Activated naive CD4-positive, alpha-beta T cell treated with Interleukin-2 at 50 U/mL for 16 hours (primary cell): ENCODE data around the gene MAPK1.
A peak's percentile ranks its signal among the peaks of the same experiment; 100 is the strongest.

Experiments
- DNase-seq: peaks from one replicate; pipeline ENCODE4 v3.0.0-alpha.2; 2020

Gene MAPK1

DNA sequence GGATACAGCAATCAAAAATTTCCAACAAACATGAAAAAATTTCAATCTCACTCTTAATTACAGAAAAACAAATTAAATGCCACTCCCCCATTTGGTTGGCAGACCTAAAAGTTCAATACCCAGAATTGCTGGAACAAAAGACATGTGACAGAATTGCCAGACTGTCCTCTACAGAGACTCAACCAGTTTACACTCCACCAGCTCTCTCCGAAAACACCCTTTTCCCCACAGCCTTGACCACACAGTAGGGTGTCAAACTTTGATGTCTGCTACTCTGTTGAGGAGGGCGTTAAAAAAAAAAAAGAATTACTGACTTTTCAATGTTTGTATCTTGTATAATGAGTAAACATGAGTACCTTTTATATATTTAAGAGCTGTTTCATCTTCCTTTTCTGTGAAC lies 87.2 kb downstream of the MAPK1 start:
- no peak for DNase-seq

DNA sequence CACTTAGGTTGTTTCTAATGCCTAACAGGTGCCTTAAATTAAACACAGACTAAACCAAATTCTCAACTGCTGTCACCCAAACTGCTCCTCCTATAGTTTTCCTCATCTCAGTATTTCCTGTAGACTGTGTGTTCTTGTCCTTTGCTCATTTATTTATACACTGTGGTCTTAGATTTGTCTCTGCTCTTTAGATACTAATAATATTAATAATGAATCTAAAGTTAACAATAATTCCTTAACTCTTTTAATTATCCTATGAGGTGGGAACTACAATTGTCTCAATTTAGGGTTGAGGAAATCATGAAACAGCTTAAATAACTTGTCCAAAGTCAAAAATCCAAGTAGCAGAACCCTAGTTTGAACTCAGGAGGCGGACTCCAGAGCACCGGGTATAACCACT lies 88.0 kb downstream of the MAPK1 start:
- DNase-seq, result no peak

DNA sequence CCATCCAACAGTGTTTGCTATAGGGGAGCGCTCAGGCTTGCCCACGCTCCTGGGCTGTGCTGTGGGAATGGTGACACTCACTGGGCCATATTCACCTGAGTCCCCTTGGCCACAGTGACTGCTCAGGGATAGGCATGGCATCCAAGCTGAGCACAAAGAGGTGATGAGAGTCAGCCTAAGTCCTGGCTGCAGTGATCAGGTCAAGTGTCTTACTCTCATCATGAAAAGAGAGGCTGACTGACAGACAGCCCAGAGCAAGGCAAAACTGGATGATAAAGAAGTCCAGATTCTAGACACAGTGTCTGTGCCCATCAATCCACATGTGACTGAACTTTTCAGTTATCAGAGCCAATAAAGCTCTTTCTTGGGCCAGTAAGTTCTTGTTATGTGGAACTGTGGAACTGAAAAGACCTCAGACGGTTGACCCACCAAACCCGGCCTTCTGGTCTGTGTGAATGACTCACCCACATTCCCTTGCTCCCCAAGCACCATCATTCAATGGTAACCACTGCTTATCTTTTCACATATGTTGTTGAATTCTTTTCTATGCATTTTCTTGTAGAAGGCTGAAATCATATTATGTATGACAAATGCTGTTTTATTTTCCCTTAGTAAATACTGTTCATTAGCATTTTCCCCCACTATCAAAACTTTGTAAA lies 88.6 kb downstream of the MAPK1 start:
- no peak for DNase-seq

DNA sequence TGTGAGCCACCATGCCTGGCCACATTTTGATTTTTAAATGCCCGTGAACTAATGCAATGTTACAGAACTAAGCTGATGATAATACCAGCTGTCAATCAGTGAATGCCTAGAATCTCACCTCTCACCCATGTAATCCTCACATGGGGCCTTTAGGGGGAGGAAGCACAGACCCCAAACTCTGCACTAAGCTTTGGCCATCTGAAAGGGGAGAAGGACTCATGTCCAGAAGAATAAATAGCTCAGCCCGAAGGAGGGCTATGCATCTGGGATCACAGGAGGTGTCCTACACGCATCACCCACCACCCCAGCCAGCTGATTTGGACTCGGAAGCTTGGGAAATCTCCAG lies 95.8 kb downstream of the MAPK1 start:
- DNase-seq, result no peak

DNA sequence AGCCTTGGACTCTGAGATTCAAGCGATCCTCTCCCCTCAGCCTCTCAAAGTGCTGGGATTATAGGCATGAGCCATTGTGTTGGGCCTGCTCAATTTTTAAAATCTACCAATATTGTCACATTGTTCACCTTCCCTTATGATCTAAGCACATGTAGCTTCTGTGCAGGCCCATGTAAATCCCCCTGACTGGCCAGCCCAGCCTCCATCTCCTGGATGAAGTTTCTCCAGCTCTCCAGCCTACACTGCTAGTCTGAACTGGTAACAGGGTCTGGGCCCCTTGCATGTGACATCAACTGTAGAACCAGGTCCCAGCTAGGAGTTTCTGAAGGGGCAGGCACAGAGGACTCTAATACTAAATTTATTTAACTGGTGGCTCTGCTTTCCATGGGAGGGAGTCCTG lies 99.0 kb downstream of the MAPK1 start:
- DNase-seq, result no peak

DNA sequence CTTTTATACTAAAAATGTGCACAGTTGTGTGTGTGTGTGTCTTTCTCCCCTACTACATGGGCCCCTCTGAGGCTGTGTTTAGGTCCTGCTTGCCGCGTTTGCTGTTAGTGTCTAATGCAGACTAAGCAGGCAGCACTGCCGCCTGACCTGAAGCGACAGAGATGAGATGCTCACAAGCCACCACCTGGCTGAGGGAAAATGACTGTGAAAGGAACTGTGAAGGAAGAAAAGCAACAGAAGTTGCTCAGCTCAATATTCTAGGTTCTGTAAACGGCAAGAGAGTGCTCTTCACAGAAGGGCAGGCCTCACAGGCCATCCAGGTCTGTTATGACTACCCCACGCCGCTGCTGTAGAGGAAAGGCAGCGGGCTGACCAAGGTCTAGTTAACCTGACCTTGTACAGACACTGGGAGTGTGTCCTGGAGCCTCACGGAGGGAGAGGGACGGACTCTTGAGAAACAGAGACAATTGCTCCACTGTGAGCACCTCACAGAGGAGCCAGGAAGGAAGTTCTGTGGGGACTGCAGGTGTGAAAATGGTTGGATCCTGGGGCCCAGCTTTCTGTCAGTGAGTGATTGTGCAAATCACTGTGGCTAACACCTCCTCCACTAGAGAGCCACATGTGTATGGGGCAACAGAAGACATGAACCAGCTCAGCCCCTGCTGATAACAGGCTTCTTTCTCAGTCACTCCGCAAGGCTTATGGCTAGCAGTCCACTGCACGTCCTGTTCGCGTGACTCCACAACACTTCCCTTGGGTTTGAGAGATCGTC lies 100.6 kb downstream of the MAPK1 start:
- peak; percentile 71 for DNase-seq

DNA sequence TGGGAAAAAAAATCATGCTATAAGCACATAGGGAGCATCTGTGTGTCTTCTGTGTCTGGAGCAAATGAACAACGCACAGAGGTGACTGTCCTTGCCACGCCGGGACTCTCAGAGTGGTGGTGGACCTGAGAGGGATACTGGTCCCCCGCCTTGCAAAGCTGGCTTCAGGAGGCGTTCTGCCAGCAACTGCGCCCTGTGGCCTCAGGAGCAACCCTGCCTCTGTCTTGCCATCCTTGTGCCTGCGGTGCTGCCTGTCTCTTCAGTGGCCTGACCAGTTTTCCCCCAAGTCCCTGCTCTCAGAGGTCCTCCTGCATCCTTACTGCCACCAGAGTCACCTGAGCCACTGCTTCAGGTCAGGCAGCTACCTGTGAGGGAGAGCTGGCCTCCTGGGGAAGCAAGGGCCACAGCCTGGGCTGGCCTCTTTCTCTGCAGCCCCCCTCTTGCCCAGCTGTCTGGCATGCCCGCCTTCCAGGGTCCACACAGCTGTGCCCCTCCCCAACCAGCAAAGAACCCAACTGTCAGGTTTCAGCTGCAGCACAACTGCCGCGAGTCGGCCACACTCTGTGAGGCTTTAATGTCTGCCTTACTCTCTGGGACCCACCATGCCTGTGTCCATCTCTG lies 101.4 kb downstream of the MAPK1 start:
- no peak for DNase-seq

DNA sequence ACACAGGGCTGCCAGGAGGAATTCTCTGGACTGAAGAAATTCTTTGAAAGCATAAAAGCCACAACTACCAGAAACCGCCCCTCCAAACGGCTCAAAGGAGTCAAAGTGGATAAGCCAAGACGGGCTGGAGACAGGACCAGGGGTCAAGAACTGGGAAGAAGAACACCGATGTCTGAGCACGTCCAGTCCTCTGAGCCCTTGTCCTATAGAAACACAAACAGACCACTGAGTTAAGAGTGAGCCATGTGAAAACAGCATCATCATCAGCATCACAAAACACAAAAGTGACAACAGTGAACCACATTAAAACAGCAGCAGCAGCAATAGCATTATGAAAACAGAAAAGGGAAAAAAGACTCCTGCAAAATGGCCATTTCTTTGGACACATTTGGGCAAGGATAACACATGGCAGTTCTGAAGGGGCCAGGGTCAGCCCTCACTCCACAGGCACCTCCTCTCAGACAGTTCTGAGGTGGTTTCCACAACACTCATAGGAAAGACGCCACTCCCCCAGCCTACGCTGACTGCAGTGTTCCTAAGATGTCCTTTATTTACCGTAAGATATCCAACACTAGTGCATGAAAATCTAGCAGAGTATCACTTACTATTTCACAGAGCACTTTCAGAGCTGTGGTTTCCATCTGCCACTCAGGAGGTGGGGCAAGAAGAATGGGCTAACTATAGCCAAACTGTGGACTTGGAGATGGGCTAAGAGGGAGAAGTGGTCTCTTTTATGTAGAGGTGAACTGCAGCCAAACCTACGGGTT lies 103.2 kb downstream of the MAPK1 start:
- DNase-seq, result peak; percentile 49

DNA sequence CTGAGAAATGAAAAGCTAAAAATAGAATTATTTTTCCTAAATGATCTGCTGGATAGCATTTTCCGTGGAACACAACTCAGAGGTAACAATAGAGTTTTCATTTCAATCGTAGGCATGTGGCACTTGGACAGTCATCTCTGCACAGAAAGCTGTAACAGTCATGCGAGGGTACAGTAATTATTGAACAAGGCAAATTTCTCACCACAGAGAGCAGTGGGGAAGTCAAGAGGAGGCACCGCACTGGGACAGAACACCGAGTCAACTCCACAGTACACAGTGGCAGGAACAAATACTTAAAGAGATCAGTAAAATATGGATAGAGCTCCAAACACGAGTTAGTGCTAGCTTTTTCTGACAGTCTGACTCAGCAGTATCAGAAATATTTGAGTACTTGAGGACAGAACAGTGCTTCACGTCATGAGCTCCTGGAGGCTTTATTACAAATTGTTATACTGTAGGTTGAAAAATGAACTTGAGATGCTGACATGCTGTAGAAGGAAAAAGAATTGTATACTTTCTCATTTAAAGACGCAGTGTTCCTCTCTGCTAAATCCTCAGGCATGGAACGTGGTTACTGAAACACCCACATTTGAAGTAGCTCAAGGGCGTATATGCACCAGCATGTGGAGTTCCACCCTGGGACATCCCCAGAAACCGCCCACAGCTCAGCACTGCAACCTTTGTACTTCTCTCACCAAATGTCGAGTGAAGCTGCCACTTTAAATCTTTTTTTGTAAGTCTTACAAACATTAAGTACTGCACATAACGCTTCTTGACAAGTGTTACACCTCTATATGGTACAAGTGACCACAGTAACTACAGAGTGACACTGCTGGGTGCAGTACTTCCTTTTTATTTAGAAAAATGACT lies 104.5 kb downstream of the MAPK1 start:
- peak; percentile 62 for DNase-seq

DNA sequence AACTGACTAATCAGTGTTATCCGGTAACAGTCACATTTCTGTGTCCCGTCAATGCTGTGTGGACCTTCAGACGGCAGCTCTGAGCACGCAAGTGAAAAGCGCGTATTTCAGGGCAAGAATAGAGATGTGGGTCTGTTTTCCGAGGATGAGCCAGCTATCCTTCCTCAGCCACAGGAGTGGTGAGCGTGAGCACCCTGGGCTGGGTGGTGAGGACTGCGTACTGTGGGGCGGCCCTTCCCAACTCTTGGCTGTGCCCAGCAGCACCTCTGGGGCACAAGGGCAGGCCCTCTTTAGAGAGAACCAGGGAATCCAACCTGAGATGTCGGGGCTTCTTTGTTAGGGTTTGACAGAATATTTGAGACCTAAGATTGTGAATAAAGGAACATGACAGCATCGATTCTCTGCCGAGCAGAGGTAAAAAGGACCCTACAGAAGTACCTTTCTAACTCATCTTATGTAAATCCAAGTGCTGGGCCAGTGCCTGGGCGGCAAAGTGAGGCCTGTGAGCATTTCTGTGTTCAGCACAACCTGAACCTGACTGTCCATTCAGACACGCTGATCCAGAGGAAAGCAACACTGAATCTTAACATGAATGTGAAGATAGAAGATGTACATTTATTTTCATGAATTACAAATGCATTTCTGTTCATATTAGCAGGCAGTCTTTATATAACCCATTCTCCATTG lies 105.3 kb downstream of the MAPK1 start:
- DNase-seq, result no peak

DNA sequence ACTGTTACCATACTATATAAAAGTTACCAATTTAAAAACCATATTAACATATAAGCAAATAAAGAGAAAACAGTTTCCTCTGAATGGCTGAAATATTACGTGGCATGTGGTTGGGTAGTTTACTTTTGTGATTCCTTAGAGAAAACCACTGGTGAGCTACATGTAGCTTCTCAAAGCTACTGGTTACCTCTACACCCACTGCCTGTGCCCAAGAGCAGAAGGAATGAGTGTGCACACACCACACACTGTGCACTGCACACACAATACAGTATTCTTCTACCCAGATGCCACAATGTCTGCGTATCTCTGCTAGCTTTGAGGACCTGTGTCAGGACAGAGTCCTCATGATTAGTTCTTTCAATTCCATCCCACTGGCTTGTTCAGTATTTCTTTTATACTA lies 106.4 kb downstream of the MAPK1 start:
- DNase-seq, result peak; percentile 59

DNA sequence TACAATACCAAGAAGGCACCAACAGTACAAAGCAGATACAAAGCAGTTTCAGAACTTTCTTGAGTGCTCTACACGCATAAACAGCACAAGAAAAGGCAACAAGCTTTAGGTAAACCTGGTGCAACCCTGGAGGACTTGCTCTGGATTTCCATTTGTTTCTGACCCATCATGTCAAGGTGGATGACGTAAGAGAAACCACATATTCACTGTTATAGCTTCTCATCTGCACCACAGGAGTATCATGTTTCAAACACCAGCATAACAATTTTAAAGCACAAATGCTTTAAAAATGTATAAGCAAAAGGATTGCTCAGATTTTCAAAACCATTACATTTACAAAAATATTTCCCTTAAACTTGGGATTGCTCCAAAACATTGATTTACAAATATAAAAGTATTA lies 106.8 kb downstream of the MAPK1 start:
- DNase-seq, result no peak

DNA sequence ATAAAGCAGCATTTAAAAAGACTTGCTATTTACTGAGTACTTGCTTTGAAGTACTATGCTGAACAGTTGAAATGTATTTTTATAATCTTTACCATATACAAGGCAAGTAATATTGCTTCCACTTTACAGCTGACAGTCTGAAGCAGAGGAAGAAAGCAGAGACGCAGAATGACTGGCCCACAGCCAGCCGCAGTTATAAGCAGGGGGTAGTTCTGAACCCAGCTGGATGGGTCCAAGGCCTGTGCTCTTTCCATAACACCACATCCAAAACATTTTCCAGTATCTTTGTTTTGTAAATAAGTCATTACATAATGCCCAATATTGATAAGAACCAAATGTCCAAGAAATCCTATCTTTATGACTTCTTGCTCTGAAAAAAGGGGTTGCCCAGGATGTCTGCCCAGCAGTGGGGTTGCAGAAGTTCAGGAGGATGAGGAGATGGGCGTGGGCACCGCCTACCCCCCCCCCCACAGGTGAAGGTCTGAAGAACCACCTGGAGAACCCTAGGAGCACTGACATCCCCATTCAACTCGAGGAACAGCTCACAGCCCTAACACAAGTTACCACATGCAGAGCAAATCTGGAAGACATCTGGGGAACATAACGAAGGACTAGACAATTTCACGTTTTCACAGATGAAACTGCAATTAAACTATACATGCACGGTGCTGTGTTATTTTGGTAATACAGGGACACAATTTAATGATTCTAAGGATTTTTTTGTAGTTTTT lies 107.6 kb downstream of the MAPK1 start:
- no peak for DNase-seq

DNA sequence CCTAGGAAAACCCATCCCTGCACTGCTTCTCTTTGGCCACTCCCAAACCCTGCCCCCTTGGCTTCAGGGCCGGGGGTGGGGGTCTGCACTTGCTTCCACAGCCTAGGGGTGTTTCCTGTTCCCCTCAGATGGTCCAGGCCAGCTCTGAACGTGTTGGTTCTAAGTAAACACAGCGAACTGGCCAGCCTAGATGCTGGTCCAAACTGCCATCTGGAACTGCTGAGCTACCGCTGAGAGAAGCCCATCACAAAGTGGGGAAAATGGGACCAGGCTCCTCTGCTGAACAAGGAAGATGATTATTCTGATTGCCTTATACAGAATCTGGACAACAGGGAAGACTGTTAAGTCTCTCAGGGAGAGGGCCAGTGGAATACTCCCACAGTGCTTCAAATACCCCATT lies 108.4 kb downstream of the MAPK1 start:
- DNase-seq, result no peak

DNA sequence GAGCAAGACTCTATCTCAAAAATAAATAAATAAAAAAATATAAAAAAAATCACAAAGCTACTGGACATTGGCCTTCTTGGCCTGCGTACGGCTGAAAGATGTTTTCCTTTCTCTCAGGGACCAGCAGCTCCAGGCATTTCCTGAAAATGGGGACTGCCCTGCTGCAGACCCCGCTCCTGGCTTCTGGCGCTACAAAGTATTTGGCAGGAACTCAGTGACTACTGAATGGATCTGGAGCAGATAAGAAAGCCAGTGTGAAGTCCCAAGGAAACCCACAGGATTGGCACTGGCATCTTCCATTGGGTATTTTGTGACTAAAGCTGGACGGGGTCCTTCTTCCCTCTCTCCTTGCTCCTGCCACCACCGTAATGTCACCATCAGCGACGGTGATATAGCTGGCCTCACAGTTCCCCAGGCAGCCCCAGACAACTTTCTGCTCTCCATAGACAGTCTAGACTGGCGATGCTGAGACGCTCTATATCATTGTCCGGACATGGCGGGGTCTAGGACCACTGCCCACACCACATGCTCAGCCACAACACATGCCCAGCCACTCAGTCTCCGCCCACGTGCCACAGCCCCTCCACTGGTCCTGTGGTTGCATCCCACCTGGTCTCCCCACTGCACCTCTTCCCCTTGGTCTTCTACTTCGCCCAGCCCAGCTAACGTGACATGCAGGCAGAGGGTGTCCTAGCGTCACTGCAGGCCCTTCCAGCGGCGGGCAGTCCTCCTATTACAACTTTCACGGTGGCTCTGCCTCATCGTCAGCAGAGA lies 109.2 kb downstream of the MAPK1 start:
- DNase-seq, result no peak

DNA sequence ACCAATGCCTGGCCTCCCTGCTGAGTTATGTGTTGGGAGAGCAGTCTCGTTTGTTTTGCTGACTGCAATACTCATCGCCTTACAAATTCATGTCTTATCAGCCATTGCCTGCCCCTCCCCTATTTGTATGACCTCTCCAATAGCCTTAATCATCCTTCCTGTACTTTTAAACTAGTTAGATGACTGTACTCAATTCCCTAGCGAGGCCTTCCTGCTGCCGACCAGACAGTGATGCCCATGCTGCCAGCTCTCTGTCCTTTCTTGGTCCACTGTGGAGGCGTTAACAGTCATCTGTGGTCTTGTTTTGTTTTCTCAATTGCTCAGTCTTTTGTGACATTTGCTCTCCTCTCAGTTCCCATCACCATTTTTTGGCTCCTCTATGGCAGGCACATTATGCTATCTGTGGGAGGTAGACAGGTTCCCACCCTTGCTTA lies 111.6 kb downstream of the MAPK1 start:
- no peak for DNase-seq

DNA sequence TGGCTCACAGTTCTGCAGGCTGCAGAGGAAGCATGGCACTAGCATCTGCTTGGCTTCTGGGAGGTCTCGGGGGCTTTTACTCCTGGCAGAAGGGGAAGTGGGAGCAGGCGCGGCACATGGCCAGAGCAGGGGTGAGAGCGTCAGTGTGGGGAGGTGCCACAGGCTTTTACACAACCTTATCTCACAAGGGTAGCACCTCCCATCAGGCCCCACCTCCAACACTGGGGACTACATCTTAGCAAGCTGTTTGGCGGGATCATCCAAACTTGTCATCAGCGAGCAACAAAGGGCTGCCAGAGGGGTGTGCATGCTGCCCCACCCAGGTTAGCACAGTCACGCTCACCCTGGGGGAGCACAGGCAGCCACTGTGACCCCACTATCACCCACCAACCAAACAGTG lies 112.9 kb downstream of the MAPK1 start:
- no peak for DNase-seq

DNA sequence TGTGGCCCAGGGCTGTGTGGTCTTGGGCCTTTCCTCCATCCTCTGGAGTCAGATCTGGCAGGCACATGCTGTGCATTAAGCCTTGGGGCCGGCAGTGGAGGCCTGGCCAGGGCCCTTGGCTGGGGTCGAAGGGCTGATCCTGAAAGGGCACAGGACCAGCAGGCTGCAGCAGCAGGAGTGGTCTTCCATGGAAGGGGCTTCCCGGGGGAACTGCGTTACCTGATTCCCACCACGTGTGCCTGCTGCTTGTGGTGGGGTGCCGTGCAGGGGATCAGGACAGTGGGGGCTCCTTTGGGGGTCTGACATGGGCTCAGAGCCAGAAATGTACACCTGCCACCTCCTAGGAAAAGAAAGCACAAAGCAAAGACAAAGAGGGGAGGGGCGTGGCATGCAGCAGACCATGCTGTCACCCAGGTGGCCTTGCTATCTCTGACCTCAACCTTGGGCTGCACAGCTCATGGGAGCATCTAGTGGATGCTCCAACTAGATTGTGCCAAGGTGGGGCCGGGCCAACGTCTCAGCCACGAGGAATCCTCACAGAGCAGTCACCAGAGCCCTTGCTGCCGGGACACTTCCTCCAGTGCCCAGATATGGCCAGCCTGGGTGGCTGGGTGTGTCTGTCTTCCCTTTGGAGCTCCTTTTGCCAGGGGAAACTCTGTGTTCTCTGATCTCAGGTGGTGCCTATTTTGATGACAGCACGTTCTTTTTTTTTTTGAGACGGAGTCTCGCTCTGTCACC lies 113.9 kb downstream of the MAPK1 start:
- DNase-seq, result no peak

DNA sequence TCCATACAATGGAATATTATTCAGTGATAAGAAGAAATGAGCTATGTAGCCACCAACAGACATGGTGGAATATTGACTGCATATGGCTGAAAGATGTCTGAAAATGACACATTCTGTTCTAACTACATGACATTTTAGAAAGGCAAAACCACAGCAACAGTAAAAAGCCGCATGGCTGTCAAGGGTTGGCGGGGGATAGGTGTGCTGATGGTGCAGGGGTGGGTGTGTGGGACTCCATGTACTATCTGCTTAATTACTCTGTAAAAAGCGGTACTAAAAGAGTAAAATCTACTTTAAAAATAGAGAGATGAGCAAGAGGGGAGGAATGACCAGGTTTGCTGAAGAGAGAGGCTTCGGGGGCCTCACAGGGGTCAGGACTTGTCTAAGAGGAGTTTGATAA lies 115.2 kb downstream of the MAPK1 start:
- DNase-seq, result no peak

DNA sequence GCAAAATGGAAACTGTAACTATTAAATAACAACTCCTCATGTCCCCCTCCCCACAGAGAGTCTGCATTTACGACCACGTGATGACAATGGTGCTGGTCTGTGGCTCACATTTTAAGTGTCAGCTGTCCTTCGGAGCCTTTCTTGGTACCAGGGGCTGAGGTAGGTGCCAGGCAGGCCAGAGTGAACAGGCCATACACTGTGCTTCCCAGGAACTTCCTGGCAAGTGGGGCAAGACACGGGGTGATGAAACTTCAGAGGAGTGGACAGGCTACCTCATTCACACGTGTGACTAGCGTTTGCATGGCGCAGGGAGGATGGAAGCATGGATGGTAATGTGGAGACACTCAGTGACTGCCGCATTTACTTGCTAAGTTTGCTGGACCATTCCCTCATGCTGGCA lies 121.5 kb downstream of the MAPK1 start:
- no peak for DNase-seq
